Activated naive CD4-positive, alpha-beta T cell treated with anti-CD3 and anti-CD28 coated beads, Interleukin-2, amount 50 U/mL, for 72 hours (primary cell): ENCODE results near the gene AKAP6. TPM values are rescaled to one million over a fixed set of nuclear protein-coding genes. Genes with fewer than 3 reads are reported as not detected.
A peak's percentile ranks its signal among the peaks of the same experiment; 100 is the strongest.

Experiments used
- ATAC-seq, 2 donors: fragments of 150-1000 bp; cut with Tn5 transposase; 2 replicates each; pipeline ENCODE4 v1.10.0; 2021; ENCODE audit warnings: mild to moderate bottlenecking in 2 of 2, moderate library complexity in 2 of 2
- DNase-seq, 2 donors: peaks; one replicate each; pipeline ENCODE4 v3.0.0; 2021 to 2022; ENCODE audit warnings: low spot score in 2 of 2
- H3K27ac Mint-ChIP-seq, 2 donors: one replicate each; pipeline ENCODE4 v1.8.0; 2022; ENCODE audit warnings: mild to moderate bottlenecking in 2 of 2, mixed read lengths in 2 of 2
- H3K36me3 Mint-ChIP-seq, 2 donors: one replicate each; pipeline ENCODE4 v1.8.0; 2022; ENCODE audit warnings: mixed read lengths in 2 of 2
- H3K9me3 Mint-ChIP-seq, 2 donors: one replicate each; pipeline ENCODE4 v1.8.0; 2022; ENCODE audit warnings: mixed read lengths in 2 of 2
- total RNA-seq, 2 donors: library from RNA; stranded (reverse); gene quantifications; one replicate each; pipeline ENCODE4 v1.2.3, GENCODE V29; 2022

AKAP6 gene
- total RNA-seq, 2 donors from 2014 or later: 2.5 to 3.3 TPM

DNA sequence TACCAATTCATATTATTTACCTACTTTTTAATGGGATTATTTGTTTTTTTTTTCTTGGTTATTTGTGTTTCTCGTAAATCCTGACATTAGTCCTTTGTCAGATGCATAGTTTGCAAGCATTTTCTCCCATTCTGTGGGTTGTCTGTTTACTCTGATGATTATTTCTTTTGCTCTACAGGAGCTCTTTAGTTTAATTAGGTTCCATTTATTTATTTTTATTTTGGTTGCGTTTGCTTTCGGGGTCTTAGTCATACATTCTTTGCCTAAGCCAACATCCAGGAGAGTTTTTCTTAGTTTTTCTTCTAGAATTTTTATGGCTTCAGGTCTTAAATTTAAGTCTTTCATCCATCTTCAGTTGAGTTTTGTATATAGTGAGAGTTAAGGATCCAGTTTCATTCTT is 289.9 kb downstream of the AKAP6 start:
- Mint-ChIP-seq H3K27ac (no peak overlapping the region), H3K9me3 (peaks cover 4 to 11% of the 10 kb centered on the region in 2 donors), H3K36me3 (peaks cover 0 to 9% of the 10 kb centered on the region in 2 donors)
- DNase-seq (no peak), ATAC-seq (no peak)

DNA sequence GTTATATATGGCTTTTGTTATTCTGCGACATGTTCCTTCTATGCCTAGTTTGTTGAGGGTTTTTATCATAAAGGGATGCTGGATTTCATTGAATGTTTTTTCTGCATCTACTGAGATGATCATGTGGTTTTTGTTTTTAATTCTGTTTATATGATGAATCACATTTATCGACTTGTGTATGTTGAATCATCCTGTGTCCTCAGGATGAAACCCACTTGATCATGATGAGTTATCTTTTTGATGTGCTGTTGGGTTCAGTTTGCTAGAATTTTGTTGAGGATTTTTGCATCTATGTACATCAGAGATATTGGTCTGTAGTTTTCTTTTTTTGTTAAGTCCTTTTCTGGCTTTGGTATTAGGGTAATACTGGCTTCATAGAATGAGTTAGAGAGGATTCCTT is 291.2 kb downstream of the AKAP6 start:
- Mint-ChIP-seq H3K9me3 (peaks cover 4 to 11% of the 10 kb centered on the region in 2 donors), H3K36me3 (peaks cover 0 to 9% of the 10 kb centered on the region in 2 donors), H3K27ac (no peak overlapping the region)
- no peak for DNase-seq
- ATAC-seq: no peak

DNA sequence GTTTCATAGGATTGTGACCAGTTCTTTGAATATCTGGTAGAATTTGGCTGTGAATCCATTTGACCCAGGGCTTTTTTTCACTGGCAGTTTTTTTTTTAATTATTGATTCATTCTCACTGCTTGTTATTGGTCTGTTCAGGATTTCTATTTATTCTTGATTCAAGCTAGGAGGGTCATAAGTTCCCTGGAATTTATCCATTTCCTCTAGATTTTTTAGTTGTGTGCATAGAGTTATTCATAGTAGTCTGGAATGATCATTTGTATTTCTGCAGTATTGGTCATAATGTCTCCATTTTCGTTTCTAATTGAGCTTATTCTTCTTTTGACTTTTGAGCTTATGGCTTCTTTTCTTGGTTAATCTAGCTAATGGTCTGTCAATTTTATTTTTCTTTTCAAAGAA is 291.6 kb downstream of the AKAP6 start:
- Mint-ChIP-seq H3K9me3 (peaks cover 4 to 11% of the 10 kb centered on the region in 2 donors), H3K36me3 (peaks cover 0 to 9% of the 10 kb centered on the region in 2 donors), H3K27ac (no peak overlapping the region)
- DNase-seq (no peak), ATAC-seq (no peak)

GRCh38 chr14:32621585-32621984 is 292.5 kb downstream of the AKAP6 start:
- no peak for DNase-seq
- Mint-ChIP-seq H3K27ac (no peak overlapping the region), H3K9me3 (peaks cover 7 to 13% of the 10 kb centered on the region in 2 donors), H3K36me3 (peaks cover 0 to 9% of the 10 kb centered on the region in 2 donors)
- ATAC-seq: no peak

GRCh38 chr14:32622742-32623141 is 293.6 kb downstream of the AKAP6 start:
- peak overlapping the region in 1 of 2 donors; percentile 67 for H3K27ac Mint-ChIP-seq
- DNase-seq: no peak
- peaks cover 0 to 9% of the 10 kb centered on the region in 2 donors for H3K36me3 Mint-ChIP-seq
- H3K9me3 Mint-ChIP-seq: peaks cover 6 to 12% of the 10 kb centered on the region in 2 donors
- ATAC-seq: no peak

- ATAC-seq: no peak
- Mint-ChIP-seq H3K27ac (no peak overlapping the region), H3K36me3 (peaks cover 0 to 5% of the 10 kb centered on the region in 2 donors), H3K9me3 (peaks cover 6 to 9% of the 10 kb centered on the region in 2 donors)
- no peak for DNase-seq
Measured at GRCh38 chr14:32623300-32624093, 294.4 kb downstream of the AKAP6 start.

DNA sequence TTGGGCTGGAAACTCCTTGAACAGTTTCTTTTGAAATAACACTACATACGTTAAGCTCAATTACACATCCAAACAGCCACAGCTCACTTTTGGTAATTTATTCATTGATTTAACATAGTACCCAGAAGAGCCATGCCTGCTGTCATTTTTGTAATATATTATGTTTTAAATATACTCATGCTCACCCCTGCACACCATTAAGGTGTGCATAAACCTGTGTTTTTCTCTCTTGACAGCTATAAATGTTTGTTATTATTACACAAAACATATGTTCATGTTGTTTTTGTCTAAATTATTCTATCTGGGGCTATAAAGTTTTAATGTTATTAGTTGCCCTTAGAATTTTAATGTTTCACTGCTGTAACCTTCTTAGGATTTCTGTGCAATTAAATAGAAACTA is 296.1 kb downstream of the AKAP6 start:
- no peak overlapping the region for H3K27ac Mint-ChIP-seq
- peaks cover 5 to 6% of the 10 kb centered on the region in 2 donors for H3K9me3 Mint-ChIP-seq
- no peak for DNase-seq
- no peak for ATAC-seq
- H3K36me3 Mint-ChIP-seq: no peaks in the 10 kb centered on the region

DNA sequence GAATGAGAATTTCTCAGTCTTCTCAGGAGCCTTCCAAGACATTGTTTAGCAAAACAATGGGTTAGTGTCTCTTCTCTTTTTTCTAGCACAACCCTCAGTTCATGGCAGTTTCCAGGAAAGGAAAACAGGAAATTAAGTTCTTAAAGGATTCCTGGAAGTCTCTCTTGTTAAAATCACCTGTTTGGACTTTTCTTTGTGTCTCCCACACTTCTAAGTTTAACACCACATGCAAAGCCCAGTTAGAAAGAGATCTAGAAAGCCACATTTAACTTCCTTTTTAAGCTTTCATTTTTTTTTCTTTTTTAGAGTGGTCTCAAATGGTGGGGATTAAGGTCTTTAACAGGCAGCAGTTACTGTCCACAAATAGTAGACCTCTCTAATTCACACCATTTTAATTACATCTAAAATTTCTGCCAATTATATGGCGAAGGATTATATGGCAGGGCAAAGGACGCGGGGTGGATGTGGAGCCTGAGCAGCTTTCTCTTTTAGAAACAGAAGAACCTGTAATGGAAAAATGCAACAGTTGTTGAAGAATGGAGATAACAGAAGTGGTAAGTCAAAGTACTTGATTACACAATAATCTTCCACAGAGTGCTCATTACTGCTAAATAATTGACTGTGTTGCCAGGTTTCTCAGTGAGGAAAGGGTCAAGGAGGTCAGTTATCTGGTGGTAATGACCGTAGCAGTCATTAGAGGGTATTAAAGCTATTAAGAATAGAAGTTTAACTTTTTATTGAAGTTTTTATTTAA is 298.6 kb downstream of the AKAP6 start:
- no peak overlapping the region for H3K27ac Mint-ChIP-seq
- DNase-seq: no peak
- no peak for ATAC-seq
- peaks cover 5 to 6% of the 10 kb centered on the region in 2 donors for H3K9me3 Mint-ChIP-seq
- H3K36me3 Mint-ChIP-seq: no peaks in the 10 kb centered on the region

GRCh38 chr14:32629236-32629635 is 300.1 kb downstream of the AKAP6 start:
- no peaks in the 10 kb centered on the region for H3K36me3 Mint-ChIP-seq
- peaks cover 5 to 6% of the 10 kb centered on the region in 2 donors for H3K9me3 Mint-ChIP-seq
- no peak overlapping the region for H3K27ac Mint-ChIP-seq
- DNase-seq (no peak), ATAC-seq (no peak)

- DNase-seq: no peak
- H3K27ac Mint-ChIP-seq: no peak overlapping the region
Measured at GRCh38 chr14:32630701-32631100, 301.6 kb downstream of the AKAP6 start.

GRCh38 chr14:32633224-32633859 is 304.2 kb downstream of the AKAP6 start:
- ATAC-seq: no peak
- Mint-ChIP-seq H3K9me3 (no peaks in the 10 kb centered on the region), H3K27ac (no peak overlapping the region), H3K36me3 (no peaks in the 10 kb centered on the region)
- no peak for DNase-seq

More at GRCh38 chr14:32630701-32631100, 301.6 kb downstream of the AKAP6 start:
- no peak for ATAC-seq
- H3K36me3 Mint-ChIP-seq: no peaks in the 10 kb centered on the region
- peaks cover 5 to 6% of the 10 kb centered on the region in 2 donors for H3K9me3 Mint-ChIP-seq

DNA sequence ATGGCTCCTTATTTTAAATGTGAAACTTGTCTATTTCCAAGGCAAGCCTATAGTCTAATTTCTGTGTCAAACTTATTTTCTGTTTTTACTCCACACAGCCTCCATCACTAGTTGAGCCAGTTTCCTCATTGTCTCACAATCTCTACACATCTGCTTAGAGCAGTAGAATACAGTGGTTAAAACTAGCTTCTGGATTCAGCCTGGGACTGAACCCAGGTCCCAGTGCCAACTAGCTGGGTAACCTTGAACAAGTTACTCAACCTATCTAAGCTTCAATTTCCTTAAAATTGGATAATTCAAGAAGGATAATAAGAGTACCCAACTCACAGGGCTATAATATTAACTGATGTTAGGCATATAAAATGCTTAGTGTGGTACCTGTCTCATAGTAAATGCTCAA is 304.8 kb downstream of the AKAP6 start:
- Mint-ChIP-seq H3K27ac (no peak overlapping the region), H3K36me3 (no peaks in the 10 kb centered on the region)

DNA sequence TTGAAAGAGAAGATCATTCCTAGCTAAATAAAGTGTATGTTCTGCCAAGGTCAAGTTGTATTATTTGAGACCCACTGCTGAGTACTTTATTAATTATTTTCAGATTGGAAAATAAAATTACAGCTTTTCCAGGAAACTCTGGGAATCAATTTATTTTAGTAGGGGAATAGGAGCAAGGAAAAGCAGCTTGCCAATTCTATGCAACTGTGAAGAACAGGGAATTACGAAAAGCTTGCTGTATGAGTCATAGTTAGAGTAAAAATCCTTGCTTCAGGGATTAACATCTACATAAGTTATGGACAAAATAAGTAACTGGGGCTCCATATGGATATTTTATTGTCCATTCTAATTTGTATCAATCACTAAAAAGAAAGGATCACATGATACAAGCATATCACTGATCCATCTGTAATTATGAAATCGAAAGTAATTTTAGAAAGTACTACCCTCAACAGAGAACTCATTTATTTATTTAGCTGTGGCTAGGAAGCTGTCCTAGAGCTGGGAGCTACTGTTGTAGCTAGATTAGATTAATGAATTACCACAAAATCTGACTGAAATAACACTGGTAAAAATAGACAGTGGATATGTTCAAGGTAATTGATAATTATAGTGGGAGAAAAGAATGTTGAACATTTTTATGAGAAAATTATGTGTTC is 306.1 kb downstream of the AKAP6 start:
- Mint-ChIP-seq H3K36me3 (no peaks in the 10 kb centered on the region), H3K27ac (no peak overlapping the region), H3K9me3 (no peaks in the 10 kb centered on the region)
- DNase-seq (no peak), ATAC-seq (no peak)

More for the DNA sequence above, 304.8 kb downstream of the AKAP6 start:
- H3K9me3 Mint-ChIP-seq: no peaks in the 10 kb centered on the region
- ATAC-seq (no peak), DNase-seq (no peak)

DNA sequence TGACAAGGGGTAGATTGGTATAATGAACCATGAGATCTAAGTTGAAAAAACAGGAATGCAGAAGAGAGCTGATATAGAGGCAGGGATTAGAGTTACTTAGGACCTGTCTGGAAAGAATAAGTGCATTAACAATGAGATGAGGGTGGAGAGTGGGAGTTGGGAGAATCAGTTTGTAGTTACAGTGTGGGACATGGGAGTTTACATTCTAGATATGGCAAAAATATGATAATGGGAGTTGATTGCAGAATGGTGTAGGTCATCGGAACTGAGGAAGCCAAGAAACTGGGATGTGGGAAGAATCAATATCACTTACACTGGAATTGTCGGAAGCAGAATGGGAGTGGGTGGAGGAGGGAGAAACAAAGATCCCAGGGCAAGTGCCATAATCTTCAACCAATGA is 308.5 kb downstream of the AKAP6 start:
- DNase-seq: no peak
- no peaks in the 10 kb centered on the region for H3K9me3 Mint-ChIP-seq
- no peak overlapping the region for H3K27ac Mint-ChIP-seq
- H3K36me3 Mint-ChIP-seq: no peaks in the 10 kb centered on the region
- ATAC-seq: no peak

- Mint-ChIP-seq H3K9me3 (no peaks in the 10 kb centered on the region), H3K27ac (no peak overlapping the region), H3K36me3 (no peaks in the 10 kb centered on the region)
- ATAC-seq: no peak
- no peak for DNase-seq
Measured at GRCh38 chr14:32639208-32639607, 310.1 kb downstream of the AKAP6 start.

DNA sequence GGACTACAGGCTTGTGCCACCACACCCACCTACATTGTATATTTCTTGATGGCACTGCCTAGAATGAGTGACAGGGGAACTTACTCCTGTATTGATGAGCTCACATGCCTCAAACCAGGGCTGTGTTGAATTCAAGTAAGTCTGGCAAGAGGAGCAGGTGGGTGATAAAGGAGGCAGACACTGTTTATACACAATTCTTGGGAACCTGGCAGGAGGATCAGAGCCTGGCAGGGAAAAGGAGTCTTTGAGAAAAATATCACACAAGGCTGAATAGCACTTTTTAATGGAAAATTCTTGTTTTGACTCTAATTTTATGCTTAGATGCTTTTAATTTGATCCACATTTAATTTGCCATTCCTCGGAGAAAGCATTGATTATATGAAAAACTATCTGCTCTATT is 316.5 kb downstream of the AKAP6 start:
- DNase-seq: no peak
- no peaks in the 10 kb centered on the region for H3K36me3 Mint-ChIP-seq
- H3K27ac Mint-ChIP-seq: no peak overlapping the region
- no peak for ATAC-seq
- H3K9me3 Mint-ChIP-seq: no peaks in the 10 kb centered on the region

- no peak for DNase-seq
- H3K9me3 Mint-ChIP-seq: no peaks in the 10 kb centered on the region
- no peaks in the 10 kb centered on the region for H3K36me3 Mint-ChIP-seq
- H3K27ac Mint-ChIP-seq: no peak overlapping the region
- ATAC-seq: no peak
Measured at GRCh38 chr14:32648434-32648833, 319.3 kb downstream of the AKAP6 start.
